IMR-90 (cell line): ENCODE results near the gene PSMD2. TPM values are rescaled to one million over a fixed set of nuclear protein-coding genes. Genes with fewer than 3 reads are reported as not detected.

Experiments
- ATAC-seq: fragments of 200-7000 bp; cut with Tn5 transposase; 2 replicates; pipeline ENCODE4 v1.9.1; 2020; ENCODE audit warnings: low read depth, mild to moderate bottlenecking, moderate library complexity
- BruUV-seq: library from RNA; stranded (reverse); fragments of 400-500 nt; replicated peaks from 2 replicates; lab custom pipeline; 2021; lab: Mats Ljungman, UMichigan
- CTCF ChIA-PET: fragments of 300-600 bp; formaldehyde crosslinking; extraction: SDS; loops from one replicate; lab custom pipeline; 2021; ENCODE audit warnings: antibody characterized with exemption; lab: Yijun Ruan, JAX
- POLR2A ChIA-PET: fragments of 300-600 bp; sonication (Branson Sonifier 250); formaldehyde crosslinking; loops from one replicate; lab custom pipeline; 2022; ENCODE audit warnings: antibody characterized with exemption; ENCODE audit not compliant: unreplicated experiment; lab: Charles Lee
- DNase-seq: peaks from one replicate; pipeline ENCODE4 v3.0.0; 2013
- H2AFZ ChIP-seq: replicated peaks from 2 replicates; pipeline ENCODE3; 2013; ENCODE audit warnings: low read length, mild to moderate bottlenecking; ENCODE audit not compliant: poor library complexity
- H2AK5ac ChIP-seq: 2 replicates; pipeline ENCODE4 v1.6.1; 2013; ENCODE audit warnings: low read depth, low read length, inconsistent platforms
- H2AK9ac ChIP-seq: replicated peaks from 2 replicates; pipeline ENCODE3; 2013; ENCODE audit warnings: mild to moderate bottlenecking, low read depth, low read length, moderate library complexity; ENCODE audit not compliant: poor library complexity
- H2BK120ac ChIP-seq: 2 replicates; pipeline ENCODE4 v1.6.1; 2013; ENCODE audit warnings: low read depth, low read length, inconsistent platforms
- H2BK15ac ChIP-seq: 3 replicates; pipeline ENCODE4 v1.6.1; 2013; ENCODE audit warnings: low read depth, low read length, inconsistent platforms
- H2BK20ac ChIP-seq: 2 replicates; pipeline ENCODE4 v1.6.1; 2013; ENCODE audit warnings: low read depth, mild to moderate bottlenecking, inconsistent platforms, low read length, moderate library complexity
- H2BK5ac ChIP-seq: 2 replicates; pipeline ENCODE4 v1.6.1; 2013; ENCODE audit warnings: mild to moderate bottlenecking, low read depth, low read length, inconsistent platforms; ENCODE audit not compliant: poor library complexity, severe bottlenecking
- H3K14ac ChIP-seq: replicated peaks from 2 replicates; pipeline ENCODE4 v1.6.1; 2013; ENCODE audit warnings: low read depth, low read length, inconsistent platforms
- H3K18ac ChIP-seq: 2 replicates; pipeline ENCODE4 v1.6.1; 2013; ENCODE audit warnings: low read depth, low read length, control low read depth
- H3K23ac ChIP-seq: 2 replicates; pipeline ENCODE4 v1.6.1; 2013; ENCODE audit warnings: low read depth, low read length, inconsistent platforms
- H3K27ac ChIP-seq: 2 replicates; pipeline ENCODE4 v1.5.1; 2013; ENCODE audit warnings: mild to moderate bottlenecking, control low read depth, low read length; ENCODE audit not compliant: insufficient read depth
- H3K27me3 ChIP-seq: 2 replicates; pipeline ENCODE4 v1.6.1; 2013; ENCODE audit warnings: low read length; ENCODE audit not compliant: control insufficient read depth, insufficient read depth
- H3K36me3 ChIP-seq: 2 replicates; pipeline ENCODE4 v1.6.1; 2013; ENCODE audit warnings: low read length, mixed read lengths; ENCODE audit not compliant: control insufficient read depth, insufficient read depth
- H3K4ac ChIP-seq: 2 replicates; pipeline ENCODE4 v1.6.1; 2013; ENCODE audit warnings: low read depth, low read length, inconsistent platforms
- H3K4me1 ChIP-seq: 2 replicates; pipeline ENCODE4 v1.6.1; 2013; ENCODE audit warnings: low read length, mixed read lengths; ENCODE audit not compliant: control insufficient read depth, insufficient read depth
- H3K4me2 ChIP-seq: 2 replicates; pipeline ENCODE4 v1.6.1; 2013; ENCODE audit warnings: low read depth, mild to moderate bottlenecking, control low read depth, low read length, moderate library complexity
- H3K4me3 ChIP-seq: 2 replicates; pipeline ENCODE4 v1.5.1; 2013; ENCODE audit warnings: low read depth, mild to moderate bottlenecking, control low read depth, low read length, moderate library complexity; ENCODE audit not compliant: insufficient read depth
- H3K56ac ChIP-seq: 2 replicates; pipeline ENCODE4 v1.6.1; 2013; ENCODE audit warnings: low read length, inconsistent platforms; ENCODE audit not compliant: insufficient read depth; ENCODE audit errors: extremely low read depth
- H3K79me1 ChIP-seq, 2 experiments: 2 replicates each; pipeline ENCODE4 v1.6.1; 2013; ENCODE audit warnings: low read length in 2 of 2, inconsistent platforms in 1 of 2, low read depth in 1 of 2
- H3K9ac ChIP-seq: 2 replicates; pipeline ENCODE4 v1.6.1; 2013; ENCODE audit warnings: low read depth, low read length, control low read depth
- H3K9me1 ChIP-seq: 2 replicates; pipeline ENCODE4 v1.6.1; 2013; ENCODE audit warnings: low read length, inconsistent platforms; ENCODE audit not compliant: insufficient read depth
- H3K9me3 ChIP-seq: 2 replicates; pipeline ENCODE4 v1.6.1; 2013; ENCODE audit warnings: low read length; ENCODE audit not compliant: control insufficient read depth, insufficient read depth
- H4K20me1 ChIP-seq: 2 replicates; pipeline ENCODE4 v1.6.1; 2013; ENCODE audit warnings: low read length, inconsistent platforms; ENCODE audit not compliant: insufficient read depth
- H4K5ac ChIP-seq: 2 replicates; pipeline ENCODE4 v1.6.1; 2013; ENCODE audit warnings: mild to moderate bottlenecking, low read depth, low read length, control low read depth
- H4K8ac ChIP-seq, 2 experiments: 2 replicates each; pipeline ENCODE4 v1.6.1; 2013; ENCODE audit warnings: low read depth in 2 of 2, low read length in 2 of 2, control low read depth in 1 of 2, inconsistent platforms in 1 of 2
- H4K91ac ChIP-seq: 2 replicates; pipeline ENCODE4 v1.6.1; 2013; ENCODE audit warnings: low read depth, low read length, inconsistent platforms; ENCODE audit not compliant: insufficient read depth
- CEBPB ChIP-seq: IDR thresholded peaks from 2 replicates; pipeline ENCODE4 v1.6.1; 2012; ENCODE audit warnings: low read depth, low read length, improper control_type of control experiment
- MAZ ChIP-seq: IDR thresholded peaks from 2 replicates; pipeline ENCODE4 v1.6.1; 2012; ENCODE audit warnings: low read depth, mild to moderate bottlenecking, low read length, improper control_type of control experiment, moderate library complexity, borderline replicate concordance
- WGBS, 2 experiments: methylation state at CpG; one replicate each; pipeline versions ENCODE4 v1.1.5 to v1.1.7; 2013; ENCODE audit warnings: missing lambda C conversion rate in 2 of 2; ENCODE audit not compliant: insufficient read length in 1 of 2; ENCODE audit errors: extremely low coverage in 2 of 2; 5-methylcytosine and 5-hydroxymethylcytosine counted together
- dilution Hi-C: fragments of 300-500 bp; cut with HindIII; formaldehyde crosslinking; loops from one replicate; pipeline ENCODE4 v1.14.3; 2018; ENCODE audit warnings: low sequenced_read_pairs; ENCODE audit not compliant: unreplicated experiment
- in situ Hi-C: fragments of 300-500 bp; cut with MboI; formaldehyde crosslinking; loops from 3 replicates; pipeline ENCODE4 v1.14.3; 2019; ENCODE audit warnings: low sequenced_read_pairs, inconsistent platforms, mixed read lengths
- intact Hi-C: fragments of 100-400 bp; cut with micrococcal nuclease; formaldehyde crosslinking; loops from 2 replicates; pipeline ENCODE4 v1.10.0; 2022
- polyA plus RNA-seq, 3 experiments: library from polyadenylated mRNA; depleted of rRNA; stranded (reverse); fragments of >200 nt; gene quantifications; 2 replicates each; pipeline ENCODE4 v1.2.3, GENCODE V29; 2012; ENCODE audit warnings: low replicate concordance in 1 of 3
- total RNA-seq: library from RNA; depleted of rRNA; stranded (reverse); fragments of >200 nt; gene quantifications from 2 replicates; pipeline ENCODE4 v1.2.3, GENCODE V29; 2012

Gene PSMD2
- total and polyA plus RNA-seq, 2 of the 4 experiments (the other 2 are of a cell fraction), result 514 to 872 TPM

GRCh38 chr3:184353546-184353941, 54.5 kb downstream of the PSMD2 start:
- no peak overlapping the region for H2AK5ac ChIP-seq
- H4K20me1 ChIP-seq, result no peaks in the 10 kb centered on the region; the same call in 1 of the 2 replicates
- no peak overlapping the region for H4K8ac ChIP-seq
- in situ Hi-C loops, result no loop called here
- no peak overlapping the region for H2AFZ ChIP-seq
- H3K4me2 ChIP-seq, result no peak overlapping the region
- DNase-seq (no peak), ATAC-seq (no peak)
- H3K36me3 ChIP-seq, result peaks cover 22% of the 10 kb centered on the region
- no peak overlapping the region for H3K56ac ChIP-seq
- H3K4ac ChIP-seq, result no peak overlapping the region
- ChIA-PET CTCF (interaction anchor here (0.6 kb wide), 2 partner anchors 13 to 96 kb away, joined by 3 to 4 read pairs; no protein-coding TSS in a partner anchor), POLR2A (no interaction called here)
- BruUV-seq, result no TSS peak
- H3K18ac ChIP-seq, result no peak overlapping the region
- no peak overlapping the region for H4K91ac ChIP-seq
- intact Hi-C loops, result no loop called here
- dilution Hi-C loops, result loop anchor here (25.0 kb wide), 1 partner anchor 184 kb away; no protein-coding TSS in a partner anchor
- no peaks in the 10 kb centered on the region for H3K27me3 ChIP-seq
- no peak overlapping the region for H4K5ac ChIP-seq
- H3K9me3 ChIP-seq, result no peaks in the 10 kb centered on the region
- no peak overlapping the region for H3K23ac ChIP-seq
- H3K9me1 ChIP-seq, result peaks cover 9% of the 10 kb centered on the region; the same call in 1 of the 2 replicates
- H3K27ac ChIP-seq, result no peak overlapping the region
- WGBS, 2 experiments, result 100% methylated on average over 8 of the region's 11 CpGs; no CpG with 5 or more reads in 1 of the 2 experiments
- no peak overlapping the region for H2BK5ac ChIP-seq
- no peaks in the 10 kb centered on the region for H3K79me1 ChIP-seq
- H2AK9ac ChIP-seq, result no peak overlapping the region
- TF ChIP-seq MAZ, result no peak
- no peak for TF ChIP-seq CEBPB
- H3K9ac ChIP-seq, result no peak overlapping the region
- H2BK15ac ChIP-seq, result no peak overlapping the region
- no peaks in the 10 kb centered on the region for H3K4me1 ChIP-seq
- H2BK20ac ChIP-seq, result no peak overlapping the region
- no peak overlapping the region for H2BK120ac ChIP-seq
- H3K4me3 ChIP-seq, result no peak overlapping the region
- H3K14ac ChIP-seq, result no peak overlapping the region
